Hematopoietic multipotent progenitor cell treated with erythropoietin and hydrocortisone succinate and interleukin-3 and kit ligand, for 6 days (in vitro differentiated cells): ENCODE results near the gene C3orf22.
"Not testable (repeated sequence)": the region's sequence is repeated elsewhere in the genome, so short reads cannot be mapped to it uniquely, and the experiment has no call there.

ENCODE experiments used
- DNase-seq: peaks from one replicate; pipeline ENCODE4 v3.0.0-alpha.2; 2015

Gene C3orf22, protein sequence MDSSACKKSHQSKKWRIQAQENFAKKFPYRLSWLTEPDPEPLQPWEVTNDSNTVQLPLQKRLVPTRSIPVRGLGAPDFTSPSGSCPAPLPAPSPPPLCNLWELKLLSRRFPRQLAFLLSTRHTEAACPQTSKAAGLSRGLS

DNA sequence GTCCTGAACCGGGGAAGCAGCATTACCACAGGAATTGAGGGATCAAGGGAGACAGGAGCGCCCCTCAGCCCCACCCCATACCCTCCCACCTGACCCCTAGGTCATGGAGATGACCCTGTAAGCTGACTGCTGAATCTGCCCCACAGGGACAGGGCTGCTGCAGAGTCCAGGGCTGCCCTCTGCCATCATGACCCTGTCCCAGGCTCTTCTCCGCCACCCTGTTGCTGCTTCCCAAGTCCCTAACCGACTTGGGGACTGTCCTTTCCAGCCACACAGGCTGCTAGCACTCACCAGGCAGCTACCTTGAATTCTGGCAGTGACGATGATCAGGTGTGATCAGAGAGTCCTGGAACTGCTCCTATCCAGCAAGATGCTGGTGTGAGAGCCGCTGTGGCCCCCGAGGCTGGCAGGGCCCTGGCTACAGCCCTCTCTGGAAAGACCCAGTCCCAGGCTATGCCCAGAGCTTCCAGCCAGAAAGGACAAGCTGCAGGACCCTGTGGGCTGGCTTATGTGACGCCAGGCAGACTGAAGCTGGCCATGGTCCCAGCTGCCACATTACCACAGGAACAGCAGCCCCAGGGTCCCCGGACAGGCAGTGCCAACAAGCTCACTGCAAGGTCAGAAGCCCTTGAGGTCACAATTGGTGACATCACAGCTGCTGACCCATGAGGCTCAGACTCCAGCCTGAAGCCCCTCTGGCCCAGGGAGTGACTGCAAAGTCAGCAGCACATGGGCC lies at the start of gene C3orf22:
TSS of gene C3orf22 (minus strand) at position 597 of the 736 bp plus-strand sequence. CDS start 5,542 bp downstream, outside the sequence.
- DNase-seq: no peak

DNA sequence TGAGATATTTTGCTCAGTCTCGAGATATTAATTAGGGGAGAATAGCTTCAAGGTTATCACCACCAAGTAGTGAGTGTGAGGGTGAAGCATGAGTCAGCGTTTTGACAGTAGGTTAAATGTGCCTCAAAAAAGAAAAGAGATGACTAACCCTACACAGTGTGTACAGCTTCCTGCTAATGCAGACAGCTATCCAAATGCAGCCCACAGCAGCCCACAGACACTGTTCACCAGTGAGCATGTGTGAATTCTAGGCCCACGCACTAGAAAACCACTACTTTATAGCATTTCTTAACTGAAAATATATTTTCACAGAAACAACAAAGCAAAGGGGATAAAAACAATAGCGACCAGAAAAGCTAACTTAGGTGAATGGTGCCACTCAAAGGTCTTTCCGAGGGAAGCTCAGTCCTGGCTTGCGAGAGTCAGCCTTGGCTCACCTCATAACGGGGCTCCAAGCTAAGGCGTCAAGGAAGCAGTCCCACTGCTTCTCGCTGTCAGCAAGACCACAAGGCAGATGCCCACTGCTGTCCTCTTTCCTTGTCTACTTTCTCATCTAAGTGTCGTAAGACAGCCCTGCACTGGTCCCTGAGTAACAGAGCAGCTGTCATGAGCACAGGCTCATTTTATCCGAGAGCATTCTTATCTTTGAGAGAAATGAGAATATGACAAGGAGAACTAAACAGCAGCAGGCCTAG lies 48.6 kb upstream of the C3orf22 start:
- DNase-seq: peak; percentile 87

DNA sequence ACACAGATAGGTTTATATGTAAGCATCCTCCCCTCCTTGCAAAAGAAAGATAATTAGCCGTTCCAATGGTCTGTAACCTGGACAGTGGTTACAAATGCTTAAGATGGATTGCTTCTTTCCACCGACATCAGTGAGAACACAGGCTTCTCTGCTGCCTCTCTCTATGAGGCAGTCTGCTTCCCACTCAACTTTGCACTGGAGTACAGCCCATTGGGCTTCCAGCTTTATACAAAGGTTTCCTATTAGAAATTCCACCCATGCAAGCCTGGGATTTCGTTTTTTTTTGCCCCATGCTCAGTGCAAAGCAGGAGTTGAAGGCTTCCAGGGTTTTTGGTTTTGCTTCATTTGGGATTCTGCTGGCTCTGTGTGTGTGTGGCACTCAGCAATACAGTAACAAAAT lies 47.3 kb upstream of the C3orf22 start:
- no peak for DNase-seq

DNA sequence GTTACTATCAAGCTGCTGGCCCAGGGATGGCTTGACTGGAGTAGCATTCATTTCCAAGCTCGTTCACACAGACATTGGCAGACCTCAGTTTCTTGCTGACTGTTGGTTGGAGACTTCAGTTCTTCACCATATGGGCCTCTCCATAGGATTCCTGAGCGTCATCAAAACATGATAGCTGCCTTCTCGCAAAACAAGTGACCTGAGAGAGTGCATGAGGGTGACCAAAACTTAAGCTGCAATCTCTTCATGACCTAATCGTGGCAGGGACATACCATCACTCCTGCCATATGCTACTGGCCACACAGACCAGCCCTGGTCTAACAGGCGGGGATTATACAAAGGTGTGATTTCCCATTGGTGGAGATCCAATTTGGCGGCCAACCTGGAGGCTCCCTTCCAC lies 46.0 kb upstream of the C3orf22 start:
- no peak for DNase-seq

DNA sequence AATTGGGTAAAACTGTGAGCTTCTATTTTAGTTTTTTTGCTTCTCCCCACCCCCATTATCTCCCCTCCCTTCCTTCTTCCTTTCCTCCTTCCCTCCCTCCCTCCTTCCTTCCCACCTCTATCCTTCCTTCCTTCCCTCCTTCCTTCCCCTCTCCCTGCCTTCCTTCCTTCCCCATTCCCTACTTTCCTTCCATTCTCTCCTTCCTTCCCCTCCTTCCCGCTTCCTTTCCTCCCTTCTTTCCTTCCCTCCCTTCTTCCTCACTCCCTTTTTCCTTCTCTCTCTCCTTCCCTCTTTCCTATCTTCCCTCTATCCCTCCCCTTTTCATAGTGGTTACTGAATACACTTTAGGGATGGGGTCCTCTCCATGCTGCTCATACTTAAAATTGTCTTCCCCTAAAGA lies 40.4 kb upstream of the C3orf22 start:
- DNase-seq: no peak

DNA sequence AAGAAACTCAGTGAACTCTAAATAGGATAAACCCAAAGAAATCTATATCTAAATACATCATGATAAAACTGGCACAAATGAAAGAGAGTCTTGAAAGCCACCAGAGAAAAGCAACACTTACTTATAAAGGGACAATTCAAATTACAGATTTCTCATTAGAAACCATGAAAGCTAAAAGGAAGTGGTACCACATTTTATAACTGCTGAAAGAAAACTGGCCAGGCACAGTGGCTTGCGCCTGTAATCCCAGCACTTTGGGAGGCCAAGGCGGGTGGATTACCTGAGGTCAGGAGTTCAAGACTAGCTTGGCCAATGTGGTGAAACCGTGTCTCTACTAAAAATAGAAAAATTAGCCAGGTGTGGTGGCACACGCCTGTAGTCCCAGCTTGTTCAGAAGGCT lies 36.7 kb upstream of the C3orf22 start:
- DNase-seq: not testable (repeated sequence)

DNA sequence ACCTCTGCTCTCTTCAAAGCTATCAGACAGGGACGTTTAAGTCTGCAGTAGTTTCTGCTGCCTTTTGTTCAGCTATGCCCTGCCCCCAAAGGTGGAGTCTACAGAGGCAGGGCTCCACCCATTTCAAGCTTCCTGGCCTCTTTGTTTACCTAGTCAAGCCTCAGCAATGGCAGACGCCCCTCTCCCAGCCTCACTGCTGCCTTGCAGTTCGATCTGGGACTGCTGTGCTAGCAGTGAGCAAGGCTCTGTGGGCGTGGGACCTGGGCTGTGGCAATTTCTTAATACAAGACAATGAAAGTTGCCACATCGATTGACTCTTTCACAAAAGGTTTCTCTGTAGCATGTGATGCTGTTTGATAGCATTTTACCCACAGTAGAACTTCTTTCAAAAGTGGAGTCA lies 32.8 kb upstream of the C3orf22 start:
- DNase-seq: not testable (repeated sequence)

DNA sequence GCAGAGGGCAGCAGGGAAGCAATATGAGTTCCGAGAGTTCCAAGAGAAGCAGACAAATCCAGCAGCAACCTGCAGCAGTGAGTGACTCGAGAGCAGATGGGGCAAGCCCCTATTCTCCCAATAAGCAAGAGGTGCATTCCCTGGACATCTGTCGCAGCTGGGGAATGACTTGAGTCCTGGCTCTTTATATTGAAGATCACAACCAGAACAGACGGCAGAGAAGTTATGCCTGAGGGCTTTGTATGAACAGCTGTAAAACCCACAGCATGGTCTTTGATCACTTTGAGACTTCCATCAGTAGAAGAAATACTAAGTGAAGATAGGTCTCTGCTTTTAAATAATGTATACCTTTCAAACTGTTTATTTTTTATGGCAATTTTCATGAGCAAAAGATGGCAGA lies 23.6 kb upstream of the C3orf22 start:
- no peak for DNase-seq

DNA sequence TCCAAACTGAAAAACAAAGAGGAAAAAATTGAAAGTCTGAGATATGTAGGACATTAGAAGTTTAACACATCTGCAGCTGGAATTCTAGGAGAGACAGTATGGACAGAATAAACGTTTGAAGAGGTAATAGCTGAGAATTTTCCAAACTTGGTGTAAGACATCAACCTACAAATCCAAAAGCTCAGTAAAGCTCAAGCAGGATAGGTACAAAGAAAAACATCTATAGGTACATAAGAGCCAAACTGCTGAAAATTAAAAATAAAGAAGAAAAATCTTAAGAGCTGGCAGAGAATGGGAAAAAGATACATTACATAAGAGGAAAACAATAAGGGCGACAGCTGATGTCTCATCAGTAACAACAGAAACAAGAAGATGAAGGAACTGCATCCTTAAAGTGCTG lies 22.8 kb upstream of the C3orf22 start:
- DNase-seq: no peak

DNA sequence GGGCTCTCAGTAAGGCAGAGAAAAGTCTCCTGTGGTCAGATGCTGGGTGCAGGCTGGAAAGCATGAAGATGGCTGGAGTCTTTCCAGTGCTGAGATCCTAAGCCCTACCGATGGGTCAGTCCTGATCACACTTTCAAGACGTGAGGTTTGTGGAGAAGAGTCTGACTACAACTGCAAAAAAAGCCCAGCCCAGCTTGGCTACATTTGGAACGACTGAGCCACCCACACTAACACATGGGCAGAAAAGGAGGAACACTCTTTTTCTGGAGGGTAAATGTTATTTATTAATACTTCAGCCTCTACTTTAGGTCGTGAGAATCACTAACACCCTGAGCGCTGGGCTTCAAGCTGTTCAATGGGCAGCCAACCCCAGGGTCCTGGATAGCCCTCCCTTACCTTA lies 22.0 kb upstream of the C3orf22 start:
- DNase-seq: no peak

DNA sequence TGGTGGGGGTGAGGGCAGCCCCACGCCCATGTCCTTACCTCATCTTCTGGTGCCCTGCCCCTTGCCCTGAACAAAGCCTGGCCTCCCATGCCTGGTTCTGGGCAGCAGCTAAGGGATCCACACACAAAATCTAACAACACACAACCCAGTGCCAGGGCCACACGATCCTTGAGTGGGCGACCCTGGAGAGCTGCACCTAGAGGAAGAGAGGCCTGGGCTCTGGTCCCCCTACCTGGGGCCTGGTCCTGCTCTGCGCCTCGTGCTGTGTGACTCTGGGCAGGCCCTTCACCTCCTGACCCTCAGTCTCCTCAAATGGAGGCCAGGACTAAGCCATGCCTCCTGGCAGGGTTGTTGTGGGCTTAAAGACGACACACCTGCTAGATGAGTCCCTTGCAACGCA lies 20.0 kb upstream of the C3orf22 start:
- DNase-seq: no peak

DNA sequence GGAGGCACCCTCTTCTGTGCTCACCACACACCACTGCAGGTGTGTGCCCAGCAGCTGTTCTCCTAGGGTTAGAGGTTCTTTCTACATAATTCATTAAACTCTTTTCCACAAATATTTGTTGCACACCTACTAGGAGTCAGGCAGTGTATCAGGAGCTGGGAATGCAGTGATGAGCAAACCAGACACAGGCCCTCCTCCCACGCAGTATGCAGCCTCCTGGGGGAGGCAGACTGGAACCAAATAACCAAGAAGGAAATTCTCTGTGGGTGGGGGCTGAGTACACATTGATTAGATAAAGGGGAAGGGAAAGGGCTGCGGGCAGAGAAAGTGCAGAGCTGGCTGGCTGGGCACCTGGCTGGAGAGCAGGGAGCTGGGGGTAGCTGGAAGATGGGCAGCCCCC lies 18.5 kb upstream of the C3orf22 start:
- DNase-seq: no peak

DNA sequence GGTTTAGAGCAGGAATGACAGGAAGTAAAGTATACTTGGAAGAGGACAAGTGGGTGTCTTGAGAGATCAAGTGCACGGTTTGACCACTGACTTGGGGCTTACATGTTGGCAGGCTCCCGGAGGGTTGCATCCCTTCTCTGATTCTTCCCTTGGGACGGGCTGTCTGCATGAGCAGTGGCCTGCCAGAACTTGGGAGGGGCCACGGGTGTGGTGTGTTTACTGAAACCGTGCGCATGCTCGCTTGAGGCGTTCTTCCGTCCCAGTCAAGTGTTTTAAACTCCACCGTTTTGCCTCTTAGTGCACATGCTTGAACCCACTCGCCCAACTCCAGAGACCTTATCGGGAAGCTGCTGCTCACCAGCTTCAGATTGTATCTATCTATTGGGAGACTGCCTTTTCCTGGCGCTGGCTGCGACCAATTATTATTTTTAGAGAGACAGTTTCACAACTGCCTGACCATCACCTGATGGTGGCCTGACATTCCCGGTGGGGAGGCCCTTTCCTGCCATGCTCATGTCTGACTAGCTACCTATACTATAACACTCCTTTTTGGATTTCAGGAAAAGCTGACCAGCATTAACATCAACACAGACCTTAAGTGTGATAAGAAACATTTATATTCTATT lies 14.9 kb upstream of the C3orf22 start:
- DNase-seq: no peak

DNA sequence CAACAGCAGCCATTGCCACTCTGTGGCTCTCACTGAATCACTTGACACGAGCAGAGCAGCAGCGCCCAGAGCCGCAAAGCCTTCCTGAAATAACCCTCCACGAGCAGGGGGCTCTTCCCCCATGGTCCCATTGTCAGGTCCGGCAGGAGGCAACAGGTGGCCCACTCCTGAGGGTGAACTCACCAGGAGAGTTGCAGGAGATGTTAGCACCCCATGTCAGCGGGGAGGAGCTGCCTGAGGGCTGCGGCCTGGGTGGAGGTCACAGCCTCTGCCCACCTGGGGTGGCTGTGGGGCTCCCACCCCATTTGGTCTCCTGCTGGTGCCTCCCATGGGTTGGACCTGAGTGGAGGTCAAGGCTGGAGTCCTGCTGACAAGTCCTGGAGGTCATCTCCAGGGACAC lies 12.3 kb upstream of the C3orf22 start:
- DNase-seq: no peak

DNA sequence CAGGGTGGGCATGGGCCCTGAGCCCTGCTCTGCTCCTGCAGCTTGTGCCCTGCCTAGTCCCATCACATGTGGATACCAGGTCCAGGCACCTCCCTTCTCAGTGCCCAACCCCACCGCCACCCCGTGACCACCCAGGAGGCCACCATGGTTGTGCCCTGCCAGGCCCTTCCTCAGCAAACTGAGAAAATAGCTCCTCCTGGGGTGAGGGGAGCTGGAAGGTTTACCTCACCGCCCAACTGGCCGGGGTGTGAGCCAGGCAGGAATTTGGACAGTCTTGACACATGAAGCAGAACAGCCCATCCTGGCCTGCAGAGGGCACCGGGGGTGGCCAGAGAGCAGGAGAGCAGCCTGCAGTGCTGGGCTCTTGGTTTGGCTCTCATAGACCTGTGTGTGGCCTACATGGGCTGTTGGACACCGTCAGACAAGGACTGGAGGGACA lies 11.4 kb upstream of the C3orf22 start:
- DNase-seq: peak; percentile 13

DNA sequence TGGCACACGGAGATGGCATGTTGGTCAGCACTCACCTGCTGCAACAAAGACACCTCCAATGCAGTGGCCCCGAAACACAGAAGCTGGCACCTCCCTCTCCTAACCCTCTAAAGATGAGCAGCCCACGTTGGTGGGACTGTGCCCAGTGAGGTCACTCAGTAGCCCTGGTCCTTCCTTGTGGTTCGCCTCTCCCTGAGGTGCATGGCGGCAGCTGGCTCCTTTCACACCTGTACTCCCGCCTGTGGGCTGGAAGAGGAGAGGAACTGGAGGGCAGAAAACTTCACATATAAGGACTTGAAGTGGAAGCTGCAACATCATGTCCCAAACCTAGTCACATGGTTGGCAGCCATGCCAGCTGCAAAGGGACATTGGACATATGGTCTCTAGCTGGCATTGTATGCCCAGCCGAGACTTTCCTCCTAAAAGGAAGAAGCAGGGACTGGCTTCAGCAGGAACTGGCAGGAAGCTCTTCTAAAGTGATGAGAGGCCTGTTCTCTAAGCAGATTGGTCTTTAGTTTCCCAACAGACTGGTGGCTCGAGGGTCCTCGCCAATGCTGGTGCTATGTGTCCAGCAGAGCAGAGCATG lies 10.8 kb upstream of the C3orf22 start:
- DNase-seq: no peak

DNA sequence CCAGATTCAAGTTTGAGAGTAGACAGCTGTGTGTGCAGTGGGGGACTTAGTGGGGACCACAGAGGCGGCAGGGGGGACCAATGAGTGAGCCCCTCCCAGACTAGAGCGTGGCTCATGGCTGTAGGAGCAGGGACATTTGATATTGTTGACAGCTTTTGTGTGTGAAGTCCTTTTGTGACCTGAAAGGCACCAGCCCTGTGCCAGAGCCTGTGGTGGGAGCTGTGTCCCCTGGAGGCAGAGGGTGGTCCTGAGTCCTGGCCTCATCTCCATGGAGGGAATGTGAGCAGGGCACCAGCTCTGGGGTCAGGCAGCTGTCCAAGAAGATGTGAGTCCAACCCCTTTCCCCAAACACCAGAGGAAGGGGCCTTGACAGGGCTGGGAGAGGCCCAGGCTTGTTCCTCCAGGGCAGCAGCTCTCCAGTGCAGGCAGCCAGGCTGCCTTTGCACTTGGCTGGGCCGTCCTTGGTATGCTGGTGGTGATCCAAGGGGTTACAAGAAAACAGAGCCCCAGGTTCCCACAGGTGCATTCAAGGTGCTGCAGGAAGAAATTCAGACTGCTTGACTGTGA lies 10.1 kb upstream of the C3orf22 start:
- DNase-seq: no peak

DNA sequence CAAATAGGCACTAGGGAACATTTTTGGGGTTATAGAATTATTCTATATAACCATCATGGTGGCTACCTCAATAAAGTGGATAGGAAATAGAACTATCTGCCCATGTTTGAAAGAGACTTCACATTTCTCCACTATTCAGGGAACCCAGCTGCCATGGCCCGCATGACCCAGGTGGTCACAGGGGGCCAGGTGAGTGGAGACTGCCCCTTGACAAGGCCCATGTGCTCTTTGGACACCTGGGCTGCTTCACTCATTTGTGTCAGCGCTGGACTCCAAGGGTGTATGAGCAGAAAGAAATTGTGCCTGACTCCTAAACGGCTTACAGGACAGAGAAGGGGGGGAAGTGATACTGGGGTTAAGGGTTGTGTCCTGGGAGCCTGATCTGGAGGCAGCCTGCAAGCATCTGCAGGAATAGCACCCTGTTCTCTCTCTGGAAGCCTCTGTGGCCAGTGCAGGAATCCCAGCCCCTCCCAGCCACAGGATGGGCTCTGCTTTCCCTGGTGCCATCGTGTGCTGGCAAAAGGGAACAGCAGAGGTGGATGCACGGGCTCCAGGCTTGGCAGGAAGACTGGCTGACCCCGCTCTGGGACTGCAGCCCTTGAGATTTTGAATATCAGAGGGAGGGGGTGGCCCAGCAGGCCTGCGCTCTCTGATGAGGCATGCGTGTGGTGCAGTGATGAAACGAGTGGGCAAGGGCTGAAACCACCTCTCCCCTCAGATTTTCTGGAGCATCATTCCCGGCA lies 9.1 kb upstream of the C3orf22 start:
- DNase-seq: no peak

DNA sequence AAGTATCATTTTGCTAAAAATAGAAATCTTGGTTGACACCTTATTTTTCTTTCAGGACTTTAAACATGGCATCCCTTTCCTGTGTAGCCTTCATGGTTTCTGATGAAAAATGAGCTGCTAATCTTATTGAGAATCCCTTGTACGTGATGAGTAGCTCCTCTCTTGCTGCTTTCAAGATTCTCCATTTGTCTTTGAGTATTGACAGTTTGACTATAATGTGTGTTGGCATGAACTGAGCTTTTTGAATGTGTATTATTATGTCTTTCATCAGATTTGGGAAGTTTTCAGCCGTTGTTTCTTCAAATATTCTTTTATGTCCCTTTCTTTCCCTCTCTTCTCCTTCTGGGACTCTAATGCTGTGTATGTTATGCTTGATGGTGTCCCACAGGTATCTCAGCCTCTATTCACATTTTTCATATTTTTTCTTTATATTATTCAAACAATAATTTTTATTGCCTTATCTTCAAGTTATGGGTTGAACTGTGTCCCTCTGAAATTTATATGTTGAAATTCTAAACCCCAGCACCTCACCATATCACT lies 4.1 kb upstream of the C3orf22 start:
- no peak for DNase-seq

DNA sequence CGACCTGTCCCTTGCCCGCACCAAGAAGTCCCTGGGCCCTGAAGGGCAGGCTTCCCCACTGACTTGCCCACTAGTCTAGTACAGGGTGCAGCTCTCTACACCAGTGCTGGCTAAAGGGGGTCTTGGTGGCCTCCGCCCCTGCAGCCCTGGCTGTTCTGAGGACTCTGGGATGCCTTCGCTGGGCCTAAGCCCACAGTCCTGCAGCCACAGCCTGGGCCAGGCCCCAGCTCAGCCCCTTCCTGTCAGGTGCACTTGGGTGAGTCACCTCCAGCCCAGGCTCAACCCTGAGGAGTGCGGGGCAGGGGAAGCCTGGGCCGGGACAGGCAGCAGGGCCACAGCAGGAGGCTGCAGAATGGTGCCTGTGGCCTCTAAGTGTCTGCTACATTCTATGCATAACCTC lies 971 bp downstream of the C3orf22 start:
- no peak for DNase-seq

DNA sequence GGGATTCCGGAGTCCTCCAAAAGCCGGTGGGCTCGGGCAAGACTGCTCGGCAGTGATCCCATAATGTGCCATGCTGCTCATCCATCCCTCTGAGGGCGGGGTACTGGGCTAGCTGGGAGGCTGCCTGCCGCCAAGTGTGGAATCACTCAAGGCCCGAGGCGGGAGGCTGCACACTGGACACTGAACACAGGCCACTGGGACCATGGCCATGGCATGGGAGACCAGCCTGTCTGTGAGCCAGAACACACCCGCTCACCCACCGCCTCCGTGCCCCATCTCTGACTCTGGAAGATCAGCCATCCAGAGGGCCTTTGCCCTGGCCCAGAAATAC lies 1.4 kb downstream of the C3orf22 start:
- DNase-seq: no peak
